GM19463 (cell line): ENCODE results near the gene SEC14L5.

Experiments used
- ATAC-seq: cut with Tn5 transposase; IDR thresholded peaks from one replicate; pipeline ENCODE4 v1.9.1; 2021; ENCODE audit warnings: mild to moderate bottlenecking, moderate library complexity; ENCODE audit not compliant: unreplicated experiment

The SEC14L5 gene

GRCh38 chr16:4957720-4958509, at the start of gene SEC14L5:
Gene SEC14L5 (plus strand): TSS chr16:4958330. CDS start chr16:4959324, 994 bp downstream.
- peak; percentile 58 for ATAC-seq

- ATAC-seq: no peak
Measured at GRCh38 chr16:4908854-4909401, 49.2 kb upstream of the SEC14L5 start.

GRCh38 chr16:4909825-4910224, 48.3 kb upstream of the SEC14L5 start:
- ATAC-seq: no peak

GRCh38 chr16:4910828-4911227, 47.3 kb upstream of the SEC14L5 start:
- no peak for ATAC-seq

GRCh38 chr16:4911970-4912386, 46.2 kb upstream of the SEC14L5 start:
- ATAC-seq: no peak

GRCh38 chr16:4913130-4913773, 44.9 kb upstream of the SEC14L5 start:
- ATAC-seq: no peak

GRCh38 chr16:4913774-4914525, 44.2 kb upstream of the SEC14L5 start:
- ATAC-seq: no peak

- ATAC-seq: no peak
Measured at GRCh38 chr16:4914528-4915225, 43.5 kb upstream of the SEC14L5 start.

- ATAC-seq: no peak
Measured at GRCh38 chr16:4915226-4915761, 42.8 kb upstream of the SEC14L5 start.

- ATAC-seq: no peak
Measured at GRCh38 chr16:4917117-4917516, 41.0 kb upstream of the SEC14L5 start.

GRCh38 chr16:4918781-4919251, 39.3 kb upstream of the SEC14L5 start:
- ATAC-seq: no peak

GRCh38 chr16:4920826-4921225, 37.3 kb upstream of the SEC14L5 start:
- no peak for ATAC-seq

- no peak for ATAC-seq
Measured at GRCh38 chr16:4922721-4923342, 35.3 kb upstream of the SEC14L5 start.

- ATAC-seq: no peak
Measured at GRCh38 chr16:4923853-4924252, 34.3 kb upstream of the SEC14L5 start.

- ATAC-seq: no peak
Measured at GRCh38 chr16:4924593-4925292, 33.4 kb upstream of the SEC14L5 start.

GRCh38 chr16:4925293-4925607, 32.9 kb upstream of the SEC14L5 start:
- no peak for ATAC-seq

- ATAC-seq: no peak
Measured at GRCh38 chr16:4925791-4926190, 32.3 kb upstream of the SEC14L5 start.

- ATAC-seq: no peak
Measured at GRCh38 chr16:4926928-4927327, 31.2 kb upstream of the SEC14L5 start.

GRCh38 chr16:4927661-4928060, 30.5 kb upstream of the SEC14L5 start:
- ATAC-seq: no peak
